Hippocampal formation (tissue), 2 donors: ENCODE data around the gene RPIA.
"Not testable (repeated sequence)": the region's sequence is repeated elsewhere in the genome, so short reads cannot be mapped to it uniquely, and the experiment has no call there.

Experiments
- DNase-seq, 2 donors: peaks; one replicate each; lab custom pipeline; 2025; lab: John Stamatoyannopoulos, UW

The RPIA gene

GRCh38 chr2:88773233-88774028 is 82.0 kb downstream of the RPIA start:
- not testable (repeated sequence) for DNase-seq

- not testable (repeated sequence) for DNase-seq
Observed at GRCh38 chr2:88789213-88789612, 97.7 kb downstream of the RPIA start.

GRCh38 chr2:88795932-88796331 is 104.5 kb downstream of the RPIA start:
- DNase-seq = not testable (repeated sequence)

GRCh38 chr2:88796523-88796922 is 105.0 kb downstream of the RPIA start:
- not testable (repeated sequence) for DNase-seq

- DNase-seq = not testable (repeated sequence)
Observed at GRCh38 chr2:88797164-88797563, 105.7 kb downstream of the RPIA start.
